Activated naive CD8-positive, alpha-beta T cell treated with anti-CD3 and anti-CD28 coated beads for 36 hours (primary cell): ENCODE results near the gene BTN2A1. TPM values are rescaled to one million over a fixed set of nuclear protein-coding genes. Genes with fewer than 3 reads are reported as not detected.
"Not testable (repeated sequence)": the region's sequence is repeated elsewhere in the genome, so short reads cannot be mapped to it uniquely, and the experiment has no call there.

Experiments used
- DNase-seq: peaks from one replicate; pipeline ENCODE4 v3.0.0; 2021
- H3K27ac Mint-ChIP-seq: one replicate; pipeline ENCODE4 v1.8.0; 2022; ENCODE audit warnings: mild to moderate bottlenecking, moderate library complexity, mixed read lengths
- H3K27me3 Mint-ChIP-seq: one replicate; pipeline ENCODE4 v1.8.0; 2022; ENCODE audit warnings: mild to moderate bottlenecking, mixed read lengths
- H3K36me3 Mint-ChIP-seq: one replicate; pipeline ENCODE4 v1.8.0; 2021; ENCODE audit warnings: mild to moderate bottlenecking, mixed read lengths
- H3K4me1 Mint-ChIP-seq: one replicate; pipeline ENCODE4 v1.8.0; 2021; ENCODE audit warnings: mixed read lengths
- H3K4me3 Mint-ChIP-seq: one replicate; pipeline ENCODE4 v1.8.0; 2022; ENCODE audit warnings: mild to moderate bottlenecking, moderate library complexity, mixed read lengths
- H3K9me3 Mint-ChIP-seq: one replicate; pipeline ENCODE4 v1.8.0; 2022; ENCODE audit warnings: mixed read lengths
- total RNA-seq, 2 experiments: library from RNA; stranded (reverse); gene quantifications; one replicate each; pipeline ENCODE4 v1.2.3, GENCODE V29; 2021

BTN2A1 gene
- total RNA-seq, 2 experiments from 2014 or later: 19.0 to 21.3 TPM

- H3K27ac Mint-ChIP-seq: no peak overlapping the region
- no peak overlapping the region for H3K4me3 Mint-ChIP-seq
- no peaks in the 10 kb centered on the region for H3K36me3 Mint-ChIP-seq
- H3K4me1 Mint-ChIP-seq: no peaks in the 10 kb centered on the region
- H3K27me3 Mint-ChIP-seq: no peaks in the 10 kb centered on the region
- H3K9me3 Mint-ChIP-seq: peaks cover 9% of the 10 kb centered on the region
- DNase-seq: no peak
Observed at GRCh38 chr6:26487466-26487865, 29.7 kb downstream of the BTN2A1 start.

- no peak overlapping the region for H3K27ac Mint-ChIP-seq
- no peaks in the 10 kb centered on the region for H3K36me3 Mint-ChIP-seq
Observed at GRCh38 chr6:26489996-26490964, 32.5 kb downstream of the BTN2A1 start.

GRCh38 chr6:26491604-26492003 is 33.8 kb downstream of the BTN2A1 start:
- DNase-seq: no peak
- no peaks in the 10 kb centered on the region for H3K36me3 Mint-ChIP-seq
- no peak overlapping the region for H3K4me3 Mint-ChIP-seq
- no peaks in the 10 kb centered on the region for H3K27me3 Mint-ChIP-seq
- H3K9me3 Mint-ChIP-seq: peaks cover 7% of the 10 kb centered on the region
- H3K4me1 Mint-ChIP-seq: peaks cover 15% of the 10 kb centered on the region
- H3K27ac Mint-ChIP-seq: no peak overlapping the region

More at GRCh38 chr6:26489996-26490964, 32.5 kb downstream of the BTN2A1 start:
- H3K9me3 Mint-ChIP-seq: peaks cover 9% of the 10 kb centered on the region
- H3K4me3 Mint-ChIP-seq: no peak overlapping the region
- H3K27me3 Mint-ChIP-seq: no peaks in the 10 kb centered on the region
- peaks cover 15% of the 10 kb centered on the region for H3K4me1 Mint-ChIP-seq
- DNase-seq: no peak

- H3K36me3 Mint-ChIP-seq: no peaks in the 10 kb centered on the region
- no peak overlapping the region for H3K27ac Mint-ChIP-seq
- no peaks in the 10 kb centered on the region for H3K9me3 Mint-ChIP-seq
- H3K27me3 Mint-ChIP-seq: no peaks in the 10 kb centered on the region
- DNase-seq: no peak
- no peak overlapping the region for H3K4me3 Mint-ChIP-seq
- peaks cover 15% of the 10 kb centered on the region for H3K4me1 Mint-ChIP-seq
Observed at GRCh38 chr6:26493258-26493657, 35.5 kb downstream of the BTN2A1 start.

- DNase-seq: no peak
- H3K9me3 Mint-ChIP-seq: no peaks in the 10 kb centered on the region
- peaks cover 15% of the 10 kb centered on the region for H3K4me1 Mint-ChIP-seq
- peak overlapping the region; percentile 40 for H3K27ac Mint-ChIP-seq
- H3K4me3 Mint-ChIP-seq: no peak overlapping the region
- H3K27me3 Mint-ChIP-seq: no peaks in the 10 kb centered on the region
- no peaks in the 10 kb centered on the region for H3K36me3 Mint-ChIP-seq
Observed at GRCh38 chr6:26494117-26494516, 36.4 kb downstream of the BTN2A1 start.

- DNase-seq: no peak
- Mint-ChIP-seq H3K27ac (no peak overlapping the region), H3K27me3 (no peaks in the 10 kb centered on the region), H3K36me3 (no peaks in the 10 kb centered on the region), H3K4me1 (peaks cover 15% of the 10 kb centered on the region), H3K4me3 (no peak overlapping the region), H3K9me3 (no peaks in the 10 kb centered on the region)
Observed at GRCh38 chr6:26495281-26495680, 37.5 kb downstream of the BTN2A1 start.

GRCh38 chr6:26497610-26498009 is 39.9 kb downstream of the BTN2A1 start:
- no peak overlapping the region for H3K4me3 Mint-ChIP-seq
- DNase-seq: no peak
- peaks cover 25% of the 10 kb centered on the region for H3K4me1 Mint-ChIP-seq
- H3K27me3 Mint-ChIP-seq: peaks cover 17% of the 10 kb centered on the region
- H3K27ac Mint-ChIP-seq: no peak overlapping the region
- no peaks in the 10 kb centered on the region for H3K9me3 Mint-ChIP-seq
- H3K36me3 Mint-ChIP-seq: no peaks in the 10 kb centered on the region

GRCh38 chr6:26500102-26500501 is 42.3 kb downstream of the BTN2A1 start, which contains the start of gene BTN1A1:
Gene BTN1A1 (plus strand): TSS chr6:26500303. CDS start chr6:26501287, 984 bp downstream.
- H3K4me1 Mint-ChIP-seq: peaks cover 10% of the 10 kb centered on the region
- H3K36me3 Mint-ChIP-seq: no peaks in the 10 kb centered on the region
- no peak within 1 kb of the TSS for H3K27ac Mint-ChIP-seq
- DNase-seq: no peak
- no peak within 1 kb of the TSS for H3K4me3 Mint-ChIP-seq
- H3K9me3 Mint-ChIP-seq: no peaks in the 10 kb centered on the region
- peaks cover 29% of the 10 kb centered on the region for H3K27me3 Mint-ChIP-seq

- Mint-ChIP-seq H3K4me3 (peak overlapping the region; percentile 72), H3K27me3 (peaks cover 29% of the 10 kb centered on the region), H3K4me1 (peaks cover 10% of the 10 kb centered on the region), H3K36me3 (no peaks in the 10 kb centered on the region), H3K27ac (peak overlapping the region; percentile 4), H3K9me3 (no peaks in the 10 kb centered on the region)
- DNase-seq: peak; percentile 38
Observed at GRCh38 chr6:26501482-26501986, 43.8 kb downstream of the BTN2A1 start.

- Mint-ChIP-seq H3K4me1 (peaks cover 10% of the 10 kb centered on the region), H3K27ac (no peak overlapping the region), H3K9me3 (no peaks in the 10 kb centered on the region), H3K4me3 (peak overlapping the region; percentile 72), H3K27me3 (peaks cover 29% of the 10 kb centered on the region), H3K36me3 (no peaks in the 10 kb centered on the region)
- DNase-seq: no peak
Observed at GRCh38 chr6:26502165-26502564, 44.4 kb downstream of the BTN2A1 start.

- H3K36me3 Mint-ChIP-seq: no peaks in the 10 kb centered on the region
- H3K27ac Mint-ChIP-seq: no peak overlapping the region
- DNase-seq: no peak
- H3K9me3 Mint-ChIP-seq: no peaks in the 10 kb centered on the region
- H3K4me3 Mint-ChIP-seq: no peak overlapping the region
- peaks cover 29% of the 10 kb centered on the region for H3K27me3 Mint-ChIP-seq
- H3K4me1 Mint-ChIP-seq: peaks cover 10% of the 10 kb centered on the region
Observed at GRCh38 chr6:26502626-26503025, 44.9 kb downstream of the BTN2A1 start.

GRCh38 chr6:26507658-26508057 is 49.9 kb downstream of the BTN2A1 start:
- no peak overlapping the region for H3K4me3 Mint-ChIP-seq
- H3K4me1 Mint-ChIP-seq: no peaks in the 10 kb centered on the region
- no peak overlapping the region for H3K27ac Mint-ChIP-seq
- no peaks in the 10 kb centered on the region for H3K36me3 Mint-ChIP-seq
- no peaks in the 10 kb centered on the region for H3K9me3 Mint-ChIP-seq
- DNase-seq: no peak
- peaks cover 12% of the 10 kb centered on the region for H3K27me3 Mint-ChIP-seq

- not testable (repeated sequence) for H3K4me3 Mint-ChIP-seq, H3K4me1 Mint-ChIP-seq, H3K27ac Mint-ChIP-seq, H3K36me3 Mint-ChIP-seq, H3K9me3 Mint-ChIP-seq, DNase-seq, H3K27me3 Mint-ChIP-seq
Observed at GRCh38 chr6:26511033-26511432, 53.3 kb downstream of the BTN2A1 start.

- Mint-ChIP-seq H3K27ac (no peak overlapping the region), H3K4me1 (peaks cover 2% of the 10 kb centered on the region), H3K27me3 (no peaks in the 10 kb centered on the region), H3K36me3 (no peaks in the 10 kb centered on the region), H3K9me3 (no peaks in the 10 kb centered on the region), H3K4me3 (no peak overlapping the region)
- DNase-seq: no peak
Observed at GRCh38 chr6:26514984-26515383, 57.2 kb downstream of the BTN2A1 start.

- Mint-ChIP-seq H3K27ac (no peak overlapping the region), H3K4me3 (no peak overlapping the region), H3K9me3 (peaks cover 1% of the 10 kb centered on the region), H3K27me3 (peaks cover 4% of the 10 kb centered on the region), H3K36me3 (peaks cover 3% of the 10 kb centered on the region), H3K4me1 (peaks cover 15% of the 10 kb centered on the region)
- no peak for DNase-seq
Observed at GRCh38 chr6:26516481-26517427, 59.0 kb downstream of the BTN2A1 start.
